ENCODE results near the gene SLK. TPM values are rescaled to one million over a fixed set of nuclear protein-coding genes. Genes with fewer than 3 reads are reported as not detected.

Gene SLK
- total and polyA plus RNA-seq, 2 experiments from 2014 or later: 6.6 to 37.1 TPM

DNA sequence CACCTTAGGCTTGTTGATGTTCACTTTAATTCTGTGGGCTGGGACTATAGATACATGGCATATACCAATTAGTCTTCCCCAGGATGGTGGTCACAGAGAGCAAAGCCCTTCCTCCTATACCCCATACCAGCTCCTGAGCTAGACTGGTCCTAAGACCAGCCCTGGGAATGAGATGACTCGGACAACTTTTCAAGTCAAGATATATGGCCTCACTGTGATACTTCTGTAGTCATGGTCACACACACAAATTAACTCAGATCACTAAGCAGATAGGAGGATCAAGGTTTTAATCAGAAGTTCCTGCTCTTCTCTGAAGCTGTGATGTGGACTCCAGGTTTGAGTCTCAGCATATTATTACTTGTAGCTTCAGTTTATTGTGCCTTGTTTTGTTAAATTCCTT, 53.1 kb downstream of the SLK start:
- 100% methylated on average over 1 of the region's 1 CpG for WGBS, 2 experiments (ENCODE audit: low coverage in 1 of 2, low lambda C conversion rate in 2 of 2, missing lambda C conversion rate in 2 of 2)
- no peak overlapping the region for H3K4me2 ChIP-seq (ENCODE audit: unreplicated experiment)
- no peaks in the 10 kb centered on the region for H3K9me3 ChIP-seq (ENCODE audit: low read depth)
- H3K79me2 ChIP-seq (ENCODE audit: insufficient read depth): no peaks in the 10 kb centered on the region
- H3F3A ChIP-seq (ENCODE audit: insufficient read depth): no peaks in the 10 kb centered on the region
- no peak overlapping the region for H3K4me3 ChIP-seq
- no peaks in the 10 kb centered on the region for H4K20me1 ChIP-seq (ENCODE audit: insufficient read depth)
- H3K27me3 ChIP-seq (replicated peaks; ENCODE audit: insufficient read depth): no peaks in the 10 kb centered on the region
- no peak for DNase-seq
- no peak overlapping the region for H3K9ac ChIP-seq
- H3K36me3 ChIP-seq (ENCODE audit: low read depth): peaks cover 45% of the 10 kb centered on the region
- no peak for TF ChIP-seq EZH2 (IDR thresholded peaks at IDR 0.05; ENCODE audit: insufficient read depth, poor library complexity, severe bottlenecking)
- TF ChIP-seq EZH2phosphoT487 (IDR thresholded peaks at IDR 0.05; ENCODE audit: insufficient read depth, low read depth): no peak
- in situ Hi-C loops (cut with MboI): no loop called here
- no peak overlapping the region for H2AFZ ChIP-seq
- H3K9me2 ChIP-seq (ENCODE audit: insufficient read depth): no peaks in the 10 kb centered on the region
- H3K27ac ChIP-seq: no peak overlapping the region
- H3K4me1 ChIP-seq (ENCODE audit: insufficient read depth): peaks cover 11% of the 10 kb centered on the region

GRCh38 chr10:104021246-104021645, 54.3 kb downstream of the SLK start:
- Histone ChIP-seq H4K20me1 (ENCODE audit: insufficient read depth) (no peaks in the 10 kb centered on the region), H3K4me1 (ENCODE audit: insufficient read depth) (peaks cover 11% of the 10 kb centered on the region), H3K36me3 (ENCODE audit: low read depth) (peaks cover 54% of the 10 kb centered on the region), H3K4me3 (no peak overlapping the region), H3K4me2 (ENCODE audit: unreplicated experiment) (no peak overlapping the region), H3F3A (ENCODE audit: insufficient read depth) (no peaks in the 10 kb centered on the region), H3K27me3 (replicated peaks; ENCODE audit: insufficient read depth) (no peaks in the 10 kb centered on the region), H2AFZ (no peak overlapping the region), H3K9ac (no peak overlapping the region), H3K79me2 (ENCODE audit: insufficient read depth) (no peaks in the 10 kb centered on the region), H3K9me2 (ENCODE audit: insufficient read depth) (no peaks in the 10 kb centered on the region), H3K27ac (no peak overlapping the region), H3K9me3 (ENCODE audit: low read depth) (no peaks in the 10 kb centered on the region)
- DNase-seq: no peak
- TF ChIP-seq EZH2phosphoT487 (IDR thresholded peaks at IDR 0.05; ENCODE audit: insufficient read depth, low read depth) (no peak), EZH2 (IDR thresholded peaks at IDR 0.05; ENCODE audit: insufficient read depth, poor library complexity, severe bottlenecking) (no peak)
- in situ Hi-C loops (cut with MboI): no loop called here
- 69 to 75% methylated on average over 1 of the region's 1 CpG for WGBS, 2 experiments (ENCODE audit: low coverage in 1 of 2, low lambda C conversion rate in 2 of 2, missing lambda C conversion rate in 2 of 2)

DNA sequence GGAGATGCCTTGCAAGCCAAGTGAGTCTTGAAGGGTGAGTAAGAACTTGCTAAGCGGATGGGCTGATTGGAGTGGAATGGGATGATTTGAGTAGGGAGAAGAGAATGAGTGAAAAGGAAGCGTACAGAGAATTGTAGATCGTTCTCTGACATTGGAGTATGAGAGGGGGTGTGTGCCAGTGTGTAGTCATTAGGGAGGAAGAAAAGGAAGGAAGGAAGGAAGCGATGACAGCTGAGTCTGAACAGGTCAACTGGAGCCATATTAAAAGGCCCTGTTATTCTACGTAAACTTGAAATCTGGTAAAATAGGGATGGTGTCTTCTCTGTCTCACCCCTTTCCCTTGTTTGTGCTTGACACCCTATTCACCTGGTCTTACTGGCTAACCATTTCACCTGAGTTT, 55.1 kb downstream of the SLK start:
- Histone ChIP-seq H3K9me2 (ENCODE audit: insufficient read depth) (no peaks in the 10 kb centered on the region), H3F3A (ENCODE audit: insufficient read depth) (no peaks in the 10 kb centered on the region), H2AFZ (no peak overlapping the region), H3K4me1 (ENCODE audit: insufficient read depth) (peaks cover 11% of the 10 kb centered on the region), H3K27ac (no peak overlapping the region), H3K79me2 (ENCODE audit: insufficient read depth) (no peaks in the 10 kb centered on the region), H3K36me3 (ENCODE audit: low read depth) (peaks cover 55% of the 10 kb centered on the region), H3K27me3 (replicated peaks; ENCODE audit: insufficient read depth) (no peaks in the 10 kb centered on the region), H3K9ac (no peak overlapping the region), H3K4me2 (ENCODE audit: unreplicated experiment) (no peak overlapping the region), H4K20me1 (ENCODE audit: insufficient read depth) (no peaks in the 10 kb centered on the region), H3K4me3 (no peak overlapping the region), H3K9me3 (ENCODE audit: low read depth) (no peaks in the 10 kb centered on the region)
- DNase-seq: no peak
- no peak for TF ChIP-seq EZH2 (IDR thresholded peaks at IDR 0.05; ENCODE audit: insufficient read depth, poor library complexity, severe bottlenecking)
- no peak for TF ChIP-seq EZH2phosphoT487 (IDR thresholded peaks at IDR 0.05; ENCODE audit: insufficient read depth, low read depth)
- in situ Hi-C loops (cut with MboI): no loop called here
- 97 to 99% methylated on average over 5 of the region's 5 CpGs for WGBS, 2 experiments (ENCODE audit: low coverage in 1 of 2, low lambda C conversion rate in 2 of 2, missing lambda C conversion rate in 2 of 2)

GRCh38 chr10:104025524-104025923, 58.6 kb downstream of the SLK start:
- no peak for TF ChIP-seq EZH2phosphoT487 (IDR thresholded peaks at IDR 0.05; ENCODE audit: insufficient read depth, low read depth)
- TF ChIP-seq EZH2 (IDR thresholded peaks at IDR 0.05; ENCODE audit: insufficient read depth, poor library complexity, severe bottlenecking): no peak

GRCh38 chr10:104026762-104027161, 59.8 kb downstream of the SLK start:
- no peak for TF ChIP-seq EZH2 (IDR thresholded peaks at IDR 0.05; ENCODE audit: insufficient read depth, poor library complexity, severe bottlenecking)
- no peak for TF ChIP-seq EZH2phosphoT487 (IDR thresholded peaks at IDR 0.05; ENCODE audit: insufficient read depth, low read depth)
- no peak overlapping the region for H2AFZ ChIP-seq
- no peak overlapping the region for H3K9ac ChIP-seq
- H3K27ac ChIP-seq: no peak overlapping the region
- H3K9me2 ChIP-seq (ENCODE audit: insufficient read depth): no peaks in the 10 kb centered on the region
- no peaks in the 10 kb centered on the region for H3K79me2 ChIP-seq (ENCODE audit: insufficient read depth)
- no peak overlapping the region for H3K4me3 ChIP-seq
- no peaks in the 10 kb centered on the region for H3K27me3 ChIP-seq (replicated peaks; ENCODE audit: insufficient read depth)
- no peak for DNase-seq
- in situ Hi-C loops (cut with MboI): no loop called here
- no peak overlapping the region for H3K4me2 ChIP-seq (ENCODE audit: unreplicated experiment)
- no peaks in the 10 kb centered on the region for H4K20me1 ChIP-seq (ENCODE audit: insufficient read depth)
- 47 to 53% methylated on average over 2 of the region's 2 CpGs for WGBS, 2 experiments (ENCODE audit: low coverage in 1 of 2, low lambda C conversion rate in 2 of 2, missing lambda C conversion rate in 2 of 2)
- H3K4me1 ChIP-seq (ENCODE audit: insufficient read depth): peaks cover 7% of the 10 kb centered on the region
- peaks cover 20% of the 10 kb centered on the region for H3K36me3 ChIP-seq (ENCODE audit: low read depth)
- H3K9me3 ChIP-seq (ENCODE audit: low read depth): no peaks in the 10 kb centered on the region
- peaks cover 11% of the 10 kb centered on the region; the same call in 1 of the 2 replicates for H3F3A ChIP-seq (ENCODE audit: insufficient read depth)

More at GRCh38 chr10:104025524-104025923, 58.6 kb downstream of the SLK start:
- H2AFZ ChIP-seq: no peak overlapping the region
- no peak overlapping the region for H3K4me3 ChIP-seq
- H3K27me3 ChIP-seq (replicated peaks; ENCODE audit: insufficient read depth): no peaks in the 10 kb centered on the region
- peaks cover 11% of the 10 kb centered on the region for H3K4me1 ChIP-seq (ENCODE audit: insufficient read depth)
- H3K27ac ChIP-seq: no peak overlapping the region
- no peaks in the 10 kb centered on the region for H3K9me3 ChIP-seq (ENCODE audit: low read depth)
- no peak for DNase-seq
- no peak overlapping the region for H3K4me2 ChIP-seq (ENCODE audit: unreplicated experiment)
- in situ Hi-C loops (cut with MboI): no loop called here
- H3K36me3 ChIP-seq (ENCODE audit: low read depth): peaks cover 29% of the 10 kb centered on the region
- peaks cover 11% of the 10 kb centered on the region; the same call in 1 of the 2 replicates for H3F3A ChIP-seq (ENCODE audit: insufficient read depth)
- H3K9ac ChIP-seq: no peak overlapping the region
- H3K9me2 ChIP-seq (ENCODE audit: insufficient read depth): no peaks in the 10 kb centered on the region
- no peaks in the 10 kb centered on the region for H3K79me2 ChIP-seq (ENCODE audit: insufficient read depth)
- no peaks in the 10 kb centered on the region for H4K20me1 ChIP-seq (ENCODE audit: insufficient read depth)
- 85 to 88% methylated on average over 5 of the region's 5 CpGs for WGBS, 2 experiments (ENCODE audit: low coverage in 1 of 2, low lambda C conversion rate in 2 of 2, missing lambda C conversion rate in 2 of 2)

All from GM23248 (cell line).